A549 (cell line): Measurements from ENCODE around the gene BRSK2. TPM values are rescaled to one million over a fixed set of nuclear protein-coding genes. Genes with fewer than 3 reads are reported as not detected.

Experiments
- ATAC-seq, 2 experiments: fragments of 200-7000 bp in 1 of 2; fragments of >200 bp in 1 of 2; cut with Nextera tagmentation in 1 of 2; cut with Tn5 transposase in 1 of 2; 3 replicates each; pipeline versions ENCODE4 v1.8.0 to v1.9.1; 2018 to 2020; ENCODE audit warnings: mild to moderate bottlenecking in 1 of 2, moderate library complexity in 1 of 2
- CTCF ChIA-PET: fragments of 300-600 bp; sonication (Branson Sonifier 250); formaldehyde crosslinking; extraction: SDS; loops from one replicate; lab custom pipeline; 2021; ENCODE audit warnings: antibody characterized with exemption, inconsistent platforms; lab: Yijun Ruan, JAX
- POLR2A ChIA-PET: fragments of 350-600 bp; formaldehyde crosslinking; extraction: SDS; loops from one replicate; lab custom pipeline; 2021; ENCODE audit warnings: antibody characterized with exemption, inconsistent platforms; lab: Yijun Ruan, JAX
- DNase-seq, 2 experiments: peaks; one replicate each; pipeline versions ENCODE4 v3.0.0 to v3.0.0-alpha.2; 2011 to 2016; ENCODE audit warnings: low read depth in 1 of 2, low spot score in 1 of 2
- FAIRE-seq: peaks from 2 replicates; lab custom pipeline; 2011; peaks lifted over from hg19 to GRCh38; lab: Jason Lieb, UNC
- H3K27ac ChIP-seq, 2 experiments: fragments of >200 bp; sonication (Bioruptor Twin); formaldehyde crosslinking; 3 replicates each; pipeline ENCODE4 v1.5.1; 2016 to 2017
- H3K4me1 ChIP-seq: fragments of >200 bp; sonication (Bioruptor Twin); formaldehyde crosslinking; 3 replicates; pipeline ENCODE4 v1.6.1; 2016
- H3K4me2 ChIP-seq: fragments of >200 bp; sonication (Bioruptor Twin); formaldehyde crosslinking; 3 replicates; pipeline ENCODE4 v1.6.1; 2016
- H3K4me3 ChIP-seq: fragments of >200 bp; sonication (Bioruptor Twin); formaldehyde crosslinking; 3 replicates; pipeline ENCODE4 v1.5.1; 2016
- H3K9me3 ChIP-seq: fragments of >200 bp; sonication (Bioruptor Twin); formaldehyde crosslinking; 3 replicates; pipeline ENCODE4 v1.6.1; 2016
- ATOH8 ChIP-seq: fragments of 250-450 bp; sonication (Bioruptor Pico); IDR thresholded peaks from 2 replicates; pipeline ENCODE4 v1.5.0; 2020; ENCODE audit warnings: low read depth, mild to moderate bottlenecking, moderate library complexity
- CTCF ChIP-seq: fragments of >200 bp; sonication (Bioruptor Twin); formaldehyde crosslinking; IDR thresholded peaks from 3 replicates; pipeline ENCODE4 v1.5.1; 2016
- EHF ChIP-seq: fragments of 250-450 bp; sonication (Bioruptor Pico); IDR thresholded peaks from 2 replicates; pipeline ENCODE4 v1.5.0; 2020; ENCODE audit warnings: mild to moderate bottlenecking
- EP300 ChIP-seq, 2 experiments: fragments of >200 bp; sonication (Bioruptor Twin); formaldehyde crosslinking; IDR thresholded peaks; 2 replicates in 1 of 2; 3 replicates in 1 of 2; pipeline ENCODE4 v1.6.1; 2016 to 2017
- HMGXB4 ChIP-seq: fragments of 250-450 bp; sonication (Bioruptor Pico); IDR thresholded peaks from 2 replicates; pipeline ENCODE4 v1.5.0; 2021; ENCODE audit warnings: mild to moderate bottlenecking, moderate library complexity, borderline replicate concordance
- HOXB13 ChIP-seq: fragments of 250-450 bp; sonication (Bioruptor Pico); IDR thresholded peaks from 2 replicates; pipeline ENCODE4 v1.5.0; 2020; ENCODE audit warnings: low read depth, mild to moderate bottlenecking, moderate library complexity
- JUNB ChIP-seq: fragments of >200 bp; sonication (Bioruptor Twin); formaldehyde crosslinking; IDR thresholded peaks from 2 replicates; pipeline ENCODE4 v1.6.1; 2016
- MYC ChIP-seq: IDR thresholded peaks from 2 replicates; pipeline ENCODE4 v1.6.1; 2012; ENCODE audit warnings: mild to moderate bottlenecking, inconsistent platforms, low read length, improper control_type of control experiment, borderline replicate concordance
- POLR2A ChIP-seq: IDR thresholded peaks from 2 replicates; pipeline ENCODE4 v1.6.1; 2012; ENCODE audit warnings: mild to moderate bottlenecking, low read length
- REST ChIP-seq: fragments of 200-600 bp; sonication (generic); IDR thresholded peaks from 2 replicates; pipeline ENCODE4 v1.6.1; 2016; ENCODE audit warnings: antibody characterized with exemption, mild to moderate bottlenecking, moderate library complexity
- SREBF2 ChIP-seq: fragments of 450-650 bp; IDR thresholded peaks from 2 replicates; pipeline ENCODE4 v1.6.1; 2014; ENCODE audit warnings: mild to moderate bottlenecking, moderate library complexity
- USF2 ChIP-seq: fragments of 450-650 bp; IDR thresholded peaks from 2 replicates; pipeline ENCODE4 v1.6.1; 2014; ENCODE audit warnings: antibody characterized with exemption
- ZFP36 ChIP-seq: fragments of 450-650 bp; IDR thresholded peaks from 2 replicates; pipeline ENCODE4 v1.6.1; 2014; ENCODE audit warnings: borderline replicate concordance; ENCODE audit not compliant: partially characterized antibody
- WGBS: methylation state at CpG from one replicate; pipeline ENCODE4 v1.1.6; 2017; ENCODE audit errors: missing lambda C conversion rate; 5-methylcytosine and 5-hydroxymethylcytosine counted together
- polyA plus RNA-seq, 4 experiments: library from polyadenylated mRNA; depleted of rRNA in 3 of 4; stranded (reverse); fragments of >200 nt; fragmentation: RNase III in 1 of 4; extraction: RNeasy Plus Mini Kit Qiagen cat#74134 plus additional on column Dnase treatment in 1 of 4; gene quantifications; 2 replicates in 3 of 4; 3 replicates in 1 of 4; pipeline ENCODE4 v1.2.3, GENCODE V29; 2011 to 2017

BRSK2 gene
- polyA plus RNA-seq, 2 of the 4 experiments (the other 2 are of a cell fraction) = 3.8 to 10.1 TPM

GRCh38 chr11:1478544-1478943 lies 88.8 kb downstream of the BRSK2 start:
- H3K4me3 ChIP-seq = no peak overlapping the region
- no peak for TF ChIP-seq POLR2A
- TF ChIP-seq JUNB = no peak
- TF ChIP-seq HOXB13 (CRISPR knock-in tag) = no peak
- no peak for TF ChIP-seq HMGXB4
- TF ChIP-seq REST = no peak
- TF ChIP-seq SREBF2 = no peak
- no peak for TF ChIP-seq ATOH8 (CRISPR knock-in tag)
- no peak for TF ChIP-seq EP300 (IDR thresholded peaks at IDR 0.05)
- no peak for TF ChIP-seq USF2
- TF ChIP-seq EHF (CRISPR knock-in tag) = no peak
- TF ChIP-seq, all 56 proteins: peak for 0
- no peak for FAIRE-seq
- POLR2A ChIA-PET = no interaction called here
- Histone ChIP-seq H3K4me2 (no peak overlapping the region), H3K9me3 (no peaks in the 10 kb centered on the region), H3K4me1 (no peaks in the 10 kb centered on the region), H3K27ac (no peak overlapping the region)
- 75% methylated on average over 9 of the region's 9 CpGs for WGBS
- no peak for ATAC-seq
- DNase-seq = no peak
- CTCF ChIA-PET = interaction anchor here (1.6 kb wide), 1 partner anchor 37 kb away, joined by 5 read pairs; no protein-coding TSS in a partner anchor

- H3K27ac ChIP-seq = no peak overlapping the region
- H3K4me1 ChIP-seq = no peaks in the 10 kb centered on the region
- no peak for DNase-seq
- ChIA-PET CTCF (interaction anchor here (0.9 to 1.3 kb wide), 2 partner anchors 36 to 68 kb away, joined by 3 to 6 read pairs; no protein-coding TSS in a partner anchor), POLR2A (no interaction called here)
- no peak overlapping the region for H3K4me2 ChIP-seq
- no peak for ATAC-seq
- no peak overlapping the region for H3K4me3 ChIP-seq
- TF ChIP-seq HOXB13 (CRISPR knock-in tag) = no peak
- 88% methylated on average over 5 of the region's 9 CpGs for WGBS
- H3K9me3 ChIP-seq = no peaks in the 10 kb centered on the region
- FAIRE-seq = no peak
These were observed 89.4 kb downstream of the BRSK2 start for GRCh38 chr11:1479006-1479677.

- Histone ChIP-seq H3K27ac (no peak overlapping the region), H3K9me3 (no peaks in the 10 kb centered on the region), H3K4me3 (no peak overlapping the region)
- ATAC-seq = no peak
- TF ChIP-seq JUNB = no peak
- TF ChIP-seq MYC = no peak
- TF ChIP-seq HOXB13 (CRISPR knock-in tag) = no peak
- TF ChIP-seq CTCF = no peak
- TF ChIP-seq ZFP36 = no peak
- TF ChIP-seq, all 56 proteins: peak for 0
- ChIA-PET POLR2A (no interaction called here), CTCF (interaction anchor here (0.9 to 1.3 kb wide), 2 partner anchors 36 to 67 kb away, joined by 3 to 6 read pairs; no protein-coding TSS in a partner anchor)
- FAIRE-seq = no peak
- whole genome bisulfite sequencing = 97% methylated on average over 9 of the region's 12 CpGs
- Histone ChIP-seq H3K4me2 (no peak overlapping the region), H3K4me1 (no peaks in the 10 kb centered on the region)
- no peak for DNase-seq
These were observed 90.0 kb downstream of the BRSK2 start for GRCh38 chr11:1479678-1480118.
